NCI-H1048 (cell line): ENCODE measurements around the gene ZEB1.

Experiments
- DNase-seq: peaks from one replicate; lab custom pipeline; 2025; lab: John Stamatoyannopoulos, UW

The ZEB1 gene

DNA sequence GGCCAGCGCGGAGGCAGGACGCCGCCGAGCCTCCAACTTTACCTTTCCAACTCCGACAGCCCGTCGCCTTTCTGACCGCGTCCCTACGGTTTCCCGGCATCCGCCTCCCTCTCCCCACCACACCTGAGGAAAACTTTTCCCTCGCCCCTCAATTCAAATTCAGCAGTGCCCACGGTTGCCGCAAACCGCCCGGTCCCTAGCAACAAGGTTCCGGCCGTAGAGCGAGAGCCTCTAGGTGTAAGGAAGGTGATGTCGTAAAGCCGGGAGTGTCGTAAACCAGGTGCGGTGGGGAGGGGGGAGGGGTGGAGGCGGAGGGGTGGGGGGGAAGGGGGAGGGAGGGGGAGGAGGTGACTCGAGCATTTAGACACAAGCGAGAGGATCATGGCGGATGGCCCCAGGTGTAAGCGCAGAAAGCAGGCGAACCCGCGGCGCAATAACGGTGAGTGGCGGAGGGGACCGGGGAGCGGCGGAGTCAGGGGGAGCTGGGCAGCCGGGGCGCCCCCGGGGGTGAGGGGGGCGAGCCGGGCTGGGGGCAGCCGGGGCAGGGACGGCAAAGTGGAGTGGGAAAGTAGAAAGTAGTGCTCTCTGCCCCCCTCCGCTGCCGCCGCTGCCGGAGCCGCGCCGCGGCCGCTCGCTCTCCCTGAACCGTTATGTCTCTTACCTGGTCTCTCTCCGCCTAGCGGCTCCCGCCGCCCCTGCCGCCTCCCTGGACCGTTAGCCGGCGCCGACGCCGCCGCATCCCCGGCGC, at the start of gene ZEB1:
Gene ZEB1 (plus strand): TSS at position 363 of the 748 bp plus-strand sequence. CDS start 19 bp downstream, at position 382.
- DNase-seq, result peak; percentile 70

GRCh38 chr10:31270954-31271353, 48.1 kb upstream of the ZEB1 start:
- no peak for DNase-seq

GRCh38 chr10:31272841-31273240, 46.2 kb upstream of the ZEB1 start:
- DNase-seq, result no peak

DNA sequence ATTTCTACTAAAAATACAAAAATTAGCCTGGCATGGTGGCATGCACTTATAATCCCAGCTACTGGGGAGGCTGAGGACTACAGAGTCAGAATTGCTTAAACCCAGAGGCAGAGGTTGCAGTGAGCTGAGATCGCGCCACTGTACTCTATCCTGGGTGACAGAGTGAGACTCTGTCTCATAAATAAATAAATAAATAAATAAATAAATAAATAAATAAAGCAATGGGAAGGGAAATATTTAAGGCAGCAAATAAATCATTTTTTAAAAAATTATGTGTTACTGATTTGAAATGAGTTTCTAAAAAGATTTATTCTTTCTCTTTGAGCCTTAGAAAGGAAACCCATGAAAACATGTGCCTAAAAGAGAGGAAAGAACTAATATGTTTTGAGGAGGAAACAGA, 45.2 kb upstream of the ZEB1 start:
- no peak for DNase-seq

DNA sequence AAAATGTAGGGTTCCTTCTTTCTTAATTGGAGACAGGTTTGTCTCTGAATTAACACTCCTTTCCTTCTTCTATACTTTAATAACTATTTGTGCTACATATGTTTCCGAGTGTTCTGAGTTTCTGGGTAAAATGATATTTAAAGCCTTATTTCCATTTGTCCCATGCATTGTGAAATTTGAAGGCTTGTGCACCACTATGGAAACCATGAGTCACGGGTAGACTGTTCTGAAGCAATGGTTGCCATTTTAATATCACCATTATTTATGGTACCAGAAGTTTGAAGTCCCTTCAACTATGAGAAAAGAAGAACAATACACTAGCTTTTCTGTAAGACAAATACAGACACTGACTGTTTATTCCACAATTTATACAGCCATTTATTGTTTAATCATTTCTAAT, 44.7 kb upstream of the ZEB1 start:
- no peak for DNase-seq

DNA sequence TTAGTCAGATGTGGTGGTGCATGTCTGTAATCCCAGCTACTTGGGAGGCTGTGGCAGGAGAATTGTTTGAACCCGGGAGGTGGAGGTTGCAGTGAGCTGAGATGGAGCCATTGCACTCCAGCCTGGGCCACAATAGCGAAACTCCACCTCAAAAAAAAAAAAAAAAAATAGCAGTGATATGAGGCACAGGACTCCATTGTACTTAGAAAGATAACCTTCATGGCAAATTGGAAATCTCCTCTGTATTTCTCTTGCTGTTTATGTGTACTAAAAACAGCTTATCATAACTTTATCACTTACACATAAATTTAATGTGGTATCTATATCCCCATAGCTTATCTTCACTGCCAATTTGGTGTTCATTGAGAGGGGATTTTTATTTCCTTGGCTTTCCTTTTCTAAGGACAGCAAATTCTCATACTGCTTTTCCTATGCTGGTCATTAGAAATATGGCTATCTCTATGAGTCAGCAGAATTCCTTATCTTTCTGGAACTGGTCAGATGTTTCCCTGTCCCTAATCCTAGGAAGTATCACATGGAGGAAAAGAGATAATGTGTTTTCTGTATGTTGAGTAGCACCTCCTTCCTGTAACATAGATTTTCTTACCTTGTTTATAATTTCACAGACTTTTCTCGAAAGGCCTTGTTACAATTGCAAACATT, 40.6 kb upstream of the ZEB1 start:
- no peak for DNase-seq

- no peak for DNase-seq
These were observed 38.0 kb upstream of the ZEB1 start for GRCh38 chr10:31280972-31281371.

DNA sequence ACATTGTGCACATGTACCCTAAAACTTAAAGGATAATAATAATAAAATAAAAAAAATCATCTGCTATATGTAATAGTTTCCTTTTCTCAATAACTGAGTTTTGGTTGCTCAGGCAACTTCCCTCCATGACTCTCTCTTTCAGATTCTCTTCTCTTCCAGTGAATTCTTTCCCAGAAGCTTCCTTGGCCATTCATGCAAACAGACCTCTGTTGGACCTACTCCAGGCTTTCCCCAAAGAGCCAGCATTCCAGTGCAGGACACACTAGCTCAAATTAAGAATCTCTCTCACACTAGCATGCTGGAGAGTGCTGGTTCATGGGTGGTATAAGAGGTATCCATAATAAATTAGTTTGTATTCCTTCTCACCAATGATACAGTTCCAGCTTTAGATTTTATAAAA, 31.0 kb upstream of the ZEB1 start:
- DNase-seq, result no peak

DNA sequence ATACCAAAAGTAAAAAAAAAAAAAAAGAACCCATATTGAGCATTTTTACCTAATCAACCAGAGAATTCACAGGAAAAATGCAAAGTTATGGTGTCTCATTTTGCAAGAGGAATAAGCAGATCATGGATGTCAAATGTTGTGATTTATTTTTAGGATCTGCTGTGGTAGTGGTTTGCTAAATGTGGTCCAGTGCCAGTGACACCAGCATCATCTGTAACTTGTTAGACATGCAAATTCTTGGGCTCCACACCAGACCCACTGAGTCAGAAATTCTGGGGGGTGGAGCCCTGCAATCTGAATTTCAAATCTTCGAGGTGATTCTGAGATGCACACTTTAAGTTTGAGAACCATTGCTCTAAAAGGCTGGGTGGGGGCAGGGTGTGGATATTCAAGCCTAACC, 30.1 kb upstream of the ZEB1 start:
- no peak for DNase-seq

DNA sequence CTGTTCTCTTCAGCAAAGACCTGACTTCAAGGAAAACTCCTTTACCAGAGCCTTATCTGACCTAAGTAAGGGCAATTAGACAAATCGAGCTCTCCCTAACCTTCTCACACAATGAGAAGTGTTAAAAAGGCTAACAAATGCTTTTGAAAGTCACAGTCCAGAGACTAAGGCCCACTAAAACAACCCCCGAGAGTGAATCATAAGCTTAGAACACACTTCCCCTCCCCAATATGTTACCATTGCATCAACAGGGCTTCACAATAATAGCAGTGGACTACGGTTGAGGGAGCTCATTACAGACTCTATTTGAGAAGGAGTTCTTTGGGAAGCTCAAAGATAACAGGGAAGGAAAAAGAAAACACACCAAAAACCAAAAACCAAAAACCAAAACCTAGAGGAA, 28.6 kb upstream of the ZEB1 start:
- no peak for DNase-seq

DNA sequence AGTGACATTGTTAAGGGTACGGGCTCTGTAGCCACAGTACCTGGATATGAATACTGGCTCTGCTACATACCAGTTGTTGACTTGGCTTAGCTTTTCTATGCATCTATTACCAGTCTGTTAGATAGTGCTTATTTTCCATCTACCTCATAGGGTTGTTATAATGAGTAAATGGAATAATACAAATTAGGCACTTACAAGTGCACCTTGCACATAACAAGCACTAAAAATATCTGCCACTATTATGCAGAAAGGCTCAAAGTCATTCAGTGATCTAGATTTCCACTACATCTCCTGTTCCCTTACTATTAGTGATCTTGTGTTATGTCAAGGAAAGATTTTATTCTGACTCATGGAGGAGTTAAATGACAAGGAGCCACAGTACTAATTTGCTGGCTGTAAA, 27.9 kb upstream of the ZEB1 start:
- DNase-seq, result no peak

GRCh38 chr10:31294558-31294957, 24.5 kb upstream of the ZEB1 start:
- no peak for DNase-seq

- no peak for DNase-seq
These were observed 22.3 kb upstream of the ZEB1 start for GRCh38 chr10:31296754-31297153.

- DNase-seq, result no peak
These were observed 19.9 kb upstream of the ZEB1 start for GRCh38 chr10:31299119-31299518.

- DNase-seq, result no peak
These were observed 15.8 kb upstream of the ZEB1 start for GRCh38 chr10:31303212-31303611.

DNA sequence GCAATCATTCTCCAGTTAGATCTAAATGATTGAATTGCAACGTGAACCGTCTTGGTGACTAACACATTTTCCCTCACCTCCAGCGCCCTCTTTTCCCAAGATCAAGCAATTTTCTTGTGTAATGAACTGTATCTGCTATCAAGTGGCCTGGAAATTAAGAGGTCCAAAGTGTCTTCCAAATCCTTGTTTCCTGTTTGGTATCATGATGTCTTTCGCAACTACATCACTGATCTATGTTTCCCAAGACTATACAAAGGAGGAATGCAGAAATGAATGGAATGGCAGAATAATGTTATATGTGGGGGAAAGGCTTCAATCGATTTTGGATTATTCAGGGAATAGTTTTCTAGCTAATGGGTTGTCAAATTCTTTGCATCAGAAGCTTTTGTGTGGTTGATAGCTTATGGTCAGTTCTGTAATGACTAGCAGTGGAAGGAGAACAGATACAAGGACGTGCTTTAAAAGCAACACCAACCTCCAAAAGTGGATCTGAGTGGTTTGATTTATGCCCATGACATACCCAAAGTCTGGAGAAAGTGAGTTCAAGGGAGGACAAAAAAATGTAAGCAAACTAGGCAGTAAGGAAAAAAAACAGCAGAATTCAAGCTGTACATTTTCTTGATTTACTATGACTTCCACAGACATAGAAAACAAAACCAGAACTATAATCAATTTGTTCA, 14.6 kb upstream of the ZEB1 start:
- DNase-seq, result no peak

DNA sequence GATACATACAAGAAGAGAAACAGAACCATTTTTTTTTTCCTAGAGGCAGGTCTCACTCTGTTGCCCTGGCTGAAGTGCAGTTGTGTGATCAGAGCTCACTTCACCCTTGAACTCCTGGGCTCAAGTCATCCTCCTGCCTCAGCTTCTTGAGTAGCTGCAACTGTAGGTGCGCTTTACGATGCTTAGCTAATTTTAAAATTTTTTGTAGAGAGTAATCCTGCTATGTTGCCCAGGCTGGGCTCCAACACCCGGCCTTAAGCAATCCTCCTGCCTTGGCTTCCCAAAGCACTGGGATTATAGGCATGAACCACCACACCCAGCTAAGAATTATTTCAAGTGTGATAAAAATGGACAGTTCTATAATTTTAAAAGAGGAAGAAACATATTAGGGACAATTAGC, 5.6 kb upstream of the ZEB1 start:
- no peak for DNase-seq

DNA sequence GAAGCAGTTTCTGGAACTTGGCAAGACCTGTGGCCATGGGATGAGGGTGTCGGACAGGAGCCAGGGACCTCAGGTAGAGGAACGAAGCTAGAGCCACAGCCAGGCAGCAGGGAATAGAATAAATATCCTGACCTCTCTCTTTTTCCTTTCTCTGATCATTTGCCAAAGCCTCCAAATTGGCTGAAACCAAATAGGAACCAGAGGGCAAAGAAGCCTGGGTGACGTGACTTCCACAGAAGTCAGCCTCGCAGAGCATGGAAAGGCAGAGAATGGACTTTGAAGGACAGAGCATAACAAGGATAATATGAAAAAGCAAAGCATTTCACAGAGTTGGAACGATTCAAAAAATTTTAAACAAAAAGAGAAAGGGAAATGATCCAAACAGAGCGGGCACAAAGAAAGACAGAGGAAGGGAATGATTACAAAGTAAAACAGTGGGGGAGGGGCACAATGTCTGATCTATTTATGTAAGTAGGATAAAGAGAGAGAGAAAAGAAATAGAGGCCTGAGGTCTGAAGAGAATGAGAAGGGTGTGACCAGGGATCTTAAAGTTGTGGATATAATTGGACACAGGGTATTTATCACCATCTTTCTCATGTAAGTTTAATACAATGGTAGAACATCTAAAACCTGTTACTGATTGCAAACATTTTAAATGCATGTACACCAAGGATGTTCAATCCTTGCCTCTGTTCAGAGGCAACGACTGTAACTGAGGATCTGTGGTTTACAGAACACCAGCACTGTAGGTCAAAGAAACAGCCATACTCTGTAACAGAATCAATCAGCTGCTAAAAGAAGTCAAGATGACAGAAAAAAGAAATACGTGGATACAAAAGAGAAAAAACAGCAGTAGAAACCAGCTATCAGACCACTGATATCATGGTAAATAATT, 4.5 kb upstream of the ZEB1 start:
- DNase-seq, result no peak

- no peak for DNase-seq
These were observed 3.6 kb upstream of the ZEB1 start for GRCh38 chr10:31315453-31315852.

DNA sequence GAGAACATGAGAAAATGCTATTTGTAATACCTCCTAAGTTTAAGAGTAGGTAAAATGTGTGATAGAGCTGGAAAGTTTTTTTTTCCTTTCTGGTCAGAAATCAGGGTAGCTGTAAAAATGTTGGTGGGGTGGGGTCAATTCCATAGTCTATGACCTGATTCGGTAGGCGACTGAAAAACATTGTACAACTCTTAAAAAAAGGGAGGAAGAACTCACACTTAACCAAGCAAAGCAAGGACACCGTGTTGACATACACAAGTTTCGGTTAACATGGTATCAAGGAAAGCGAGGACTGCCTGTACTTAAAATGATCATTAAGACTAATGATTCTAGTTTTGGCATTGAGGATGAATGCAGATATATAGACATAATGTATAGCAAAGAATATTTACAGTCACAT, 1.8 kb upstream of the ZEB1 start:
- DNase-seq, result no peak

DNA sequence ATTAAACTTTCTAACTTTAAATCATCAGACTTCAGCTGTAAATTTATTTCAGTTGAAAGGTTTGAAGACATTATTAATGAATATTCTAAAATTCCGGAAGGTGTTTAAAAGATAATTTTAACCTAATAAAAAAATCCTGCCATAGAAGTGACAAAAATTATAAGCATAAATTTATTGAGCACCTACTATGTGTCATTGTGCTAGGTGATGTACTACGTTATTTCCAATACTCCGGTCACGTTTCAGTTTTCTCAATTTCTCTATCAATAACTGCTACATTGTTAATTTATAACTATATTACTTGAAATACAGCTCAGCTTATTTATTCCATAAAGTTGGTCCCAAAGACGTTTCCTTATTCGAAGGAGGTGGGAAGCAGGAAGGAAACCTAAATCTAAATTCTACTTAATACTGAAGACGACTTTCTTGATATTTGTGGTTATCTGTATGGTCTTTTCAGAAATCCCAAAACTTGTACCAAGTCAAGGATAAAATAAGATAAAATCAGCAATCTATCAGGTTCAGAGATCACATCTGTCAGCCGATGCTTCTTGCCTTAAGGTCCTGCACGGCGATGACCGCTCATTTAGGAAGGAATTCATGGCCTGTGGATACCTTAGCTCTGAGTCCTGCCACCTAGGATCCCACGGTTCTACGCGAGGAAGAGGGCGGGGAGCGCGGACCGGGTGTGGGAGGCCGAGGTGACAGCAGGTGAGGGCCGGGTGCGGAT, 1.2 kb upstream of the ZEB1 start:
- DNase-seq, result no peak
